HTERT RPE-1 (cell line): Measurements from ENCODE around the gene ALPI.
"Not testable (repeated sequence)": the region's sequence is repeated elsewhere in the genome, so short reads cannot be mapped to it uniquely, and the experiment has no call there.

ENCODE experiments used
- in situ Hi-C: fragments of 300-500 bp; cut with MboI; formaldehyde crosslinking; loops from 4 replicates; pipeline ENCODE4 v1.14.3; 2020; ENCODE audit warnings: low sequenced_read_pairs

ALPI gene

GRCh38 chr2:232455426-232456255 lies at the start of gene ALPI:
TSS of gene ALPI (plus strand) at chr2:232456153. CDS start at chr2:232456200, 47 bp downstream.
- in situ Hi-C loops = no loop called here

- in situ Hi-C loops = no loop called here
Observed at GRCh38 chr2:232406556-232407310, 49.2 kb upstream of the ALPI start, which contains the start of gene ALPG. TSS of gene ALPG (plus strand) at chr2:232406844. CDS start at chr2:232406895, 51 bp downstream.

GRCh38 chr2:232407428-232408150 lies 48.4 kb upstream of the ALPI start:
- in situ Hi-C loops = not testable (repeated sequence)

- in situ Hi-C loops = not testable (repeated sequence)
Observed at GRCh38 chr2:232408269-232408668, 47.7 kb upstream of the ALPI start.

- in situ Hi-C loops = not testable (repeated sequence)
Observed at GRCh38 chr2:232409617-232410016, 46.3 kb upstream of the ALPI start.

- in situ Hi-C loops = no loop called here
Observed at GRCh38 chr2:232410238-232410900, 45.6 kb upstream of the ALPI start.

GRCh38 chr2:232411901-232412629 lies 43.9 kb upstream of the ALPI start:
- in situ Hi-C loops = no loop called here

- in situ Hi-C loops = no loop called here
Observed at GRCh38 chr2:232412986-232413385, 43.0 kb upstream of the ALPI start.

GRCh38 chr2:232415138-232415690 lies 40.7 kb upstream of the ALPI start:
- in situ Hi-C loops = no loop called here

GRCh38 chr2:232415736-232416520 lies 40.0 kb upstream of the ALPI start:
- in situ Hi-C loops = no loop called here

- in situ Hi-C loops = no loop called here
Observed at GRCh38 chr2:232416521-232417470, 39.2 kb upstream of the ALPI start.

- in situ Hi-C loops = no loop called here
Observed at GRCh38 chr2:232417489-232417888, 38.5 kb upstream of the ALPI start.

- in situ Hi-C loops = no loop called here
Observed at GRCh38 chr2:232418056-232418455, 37.9 kb upstream of the ALPI start.

- in situ Hi-C loops = no loop called here
Observed at GRCh38 chr2:232418466-232419244, 37.3 kb upstream of the ALPI start.

- in situ Hi-C loops = no loop called here
Observed at GRCh38 chr2:232419245-232420072, 36.5 kb upstream of the ALPI start.

- in situ Hi-C loops = no loop called here
Observed at GRCh38 chr2:232420073-232420454, 35.9 kb upstream of the ALPI start.
